A549 (cell line): ENCODE data around the gene WNT6. TPM values are rescaled to one million over a fixed set of nuclear protein-coding genes. Genes with fewer than 3 reads are reported as not detected.
A peak's percentile ranks its signal among the peaks of the same experiment; 100 is the strongest.

ENCODE experiments used
- ATAC-seq, 2 experiments: fragments of 200-7000 bp in 1 of 2; fragments of >200 bp in 1 of 2; cut with Nextera tagmentation in 1 of 2; cut with Tn5 transposase in 1 of 2; 3 replicates each; pipeline versions ENCODE4 v1.8.0 to v1.9.1; 2018 to 2020; ENCODE audit warnings: mild to moderate bottlenecking in 1 of 2, moderate library complexity in 1 of 2
- CTCF ChIA-PET: fragments of 300-600 bp; sonication (Branson Sonifier 250); formaldehyde crosslinking; extraction: SDS; loops from one replicate; lab custom pipeline; 2021; ENCODE audit warnings: antibody characterized with exemption, inconsistent platforms; lab: Yijun Ruan, JAX
- POLR2A ChIA-PET: fragments of 350-600 bp; formaldehyde crosslinking; extraction: SDS; loops from one replicate; lab custom pipeline; 2021; ENCODE audit warnings: antibody characterized with exemption, inconsistent platforms; lab: Yijun Ruan, JAX
- DNase-seq, 2 experiments: peaks; one replicate each; pipeline versions ENCODE4 v3.0.0 to v3.0.0-alpha.2; 2011 to 2016; ENCODE audit warnings: low read depth in 1 of 2, low spot score in 1 of 2
- FAIRE-seq: peaks from 2 replicates; lab custom pipeline; 2011; peaks lifted over from hg19 to GRCh38; lab: Jason Lieb, UNC
- H3K27ac ChIP-seq, 2 experiments: fragments of >200 bp; sonication (Bioruptor Twin); formaldehyde crosslinking; 3 replicates each; pipeline ENCODE4 v1.5.1; 2016 to 2017
- H3K4me1 ChIP-seq: fragments of >200 bp; sonication (Bioruptor Twin); formaldehyde crosslinking; 3 replicates; pipeline ENCODE4 v1.6.1; 2016
- H3K4me2 ChIP-seq: fragments of >200 bp; sonication (Bioruptor Twin); formaldehyde crosslinking; 3 replicates; pipeline ENCODE4 v1.6.1; 2016
- H3K4me3 ChIP-seq: fragments of >200 bp; sonication (Bioruptor Twin); formaldehyde crosslinking; 3 replicates; pipeline ENCODE4 v1.5.1; 2016
- H3K9me3 ChIP-seq: fragments of >200 bp; sonication (Bioruptor Twin); formaldehyde crosslinking; 3 replicates; pipeline ENCODE4 v1.6.1; 2016
- CBX2 ChIP-seq: fragments of 200-600 bp; sonication (generic); IDR thresholded peaks from 2 replicates; pipeline ENCODE4 v1.6.1; 2016; ENCODE audit warnings: low read depth, mild to moderate bottlenecking, borderline replicate concordance
- CBX8 ChIP-seq: fragments of 200-600 bp; sonication (generic); IDR thresholded peaks from 2 replicates; pipeline ENCODE4 v1.6.1; 2016
- CEBPB ChIP-seq, 2 experiments: fragments of >200 bp in 1 of 2; sonication (Bioruptor Twin) in 1 of 2; formaldehyde crosslinking in 1 of 2; IDR thresholded peaks; 2 replicates each; pipeline ENCODE4 v1.6.1; 2012 to 2016
- CHD2 ChIP-seq: fragments of 150-350 bp; IDR thresholded peaks from 2 replicates; pipeline ENCODE4 v1.6.1; 2014; ENCODE audit warnings: low read length; ENCODE audit not compliant: partially characterized antibody
- EHMT2 ChIP-seq: fragments of 200-600 bp; sonication (generic); IDR thresholded peaks from 2 replicates; pipeline ENCODE4 v1.6.1; 2016; ENCODE audit warnings: antibody characterized with exemption, low read depth, mild to moderate bottlenecking, moderate library complexity
- ESRRA ChIP-seq: fragments of 150-350 bp; IDR thresholded peaks from 2 replicates; pipeline ENCODE4 v1.6.1; 2014; ENCODE audit warnings: mild to moderate bottlenecking, low read length, borderline replicate concordance
- GATA3 ChIP-seq: IDR thresholded peaks from 2 replicates; pipeline ENCODE4 v1.6.1; 2012; ENCODE audit warnings: borderline replicate concordance
- HDAC2 ChIP-seq: fragments of 200-600 bp; sonication (generic); IDR thresholded peaks from 2 replicates; pipeline ENCODE4 v1.6.1; 2016
- HEYL ChIP-seq: fragments of 250-450 bp; sonication (Bioruptor Pico); IDR thresholded peaks from 2 replicates; pipeline ENCODE4 v1.8.0; 2021; ENCODE audit warnings: mild to moderate bottlenecking, moderate library complexity
- HOXA7 ChIP-seq: fragments of 250-450 bp; sonication (Bioruptor Pico); IDR thresholded peaks from 2 replicates; pipeline ENCODE4 v1.5.0; 2020; ENCODE audit warnings: mild to moderate bottlenecking, moderate library complexity
- HOXB13 ChIP-seq: fragments of 250-450 bp; sonication (Bioruptor Pico); IDR thresholded peaks from 2 replicates; pipeline ENCODE4 v1.5.0; 2020; ENCODE audit warnings: low read depth, mild to moderate bottlenecking, moderate library complexity
- HOXB5 ChIP-seq: fragments of 250-450 bp; sonication (Bioruptor Pico); IDR thresholded peaks from 2 replicates; pipeline ENCODE4 v1.5.0; 2020; ENCODE audit warnings: mild to moderate bottlenecking, moderate library complexity
- JUN ChIP-seq, 2 experiments: fragments of >200 bp; sonication (Bioruptor Twin); formaldehyde crosslinking; IDR thresholded peaks; 2 replicates in 1 of 2; 3 replicates in 1 of 2; pipeline ENCODE4 v1.6.1; 2016 to 2017
- NFE2L2 ChIP-seq: fragments of 150-350 bp; conservative IDR thresholded peaks from 2 replicates; pipeline ENCODE4 v1.6.1; 2014; ENCODE audit warnings: low read length
- PHF8 ChIP-seq: fragments of 200-600 bp; sonication (generic); IDR thresholded peaks from 2 replicates; pipeline ENCODE4 v1.6.1; 2016; ENCODE audit warnings: low read depth, mild to moderate bottlenecking, antibody characterized with exemption, moderate library complexity, borderline replicate concordance
- POLR2AphosphoS2 ChIP-seq: conservative IDR thresholded peaks from 2 replicates; pipeline ENCODE4 v1.6.1; 2012; ENCODE audit warnings: low read length, improper control_type of control experiment, inconsistent platforms
- RARB ChIP-seq: fragments of 250-450 bp; sonication (Bioruptor Pico); IDR thresholded peaks from 2 replicates; pipeline ENCODE4 v1.8.0; 2021; ENCODE audit warnings: mild to moderate bottlenecking, moderate library complexity
- RCOR1 ChIP-seq: fragments of 150-350 bp; IDR thresholded peaks from 2 replicates; pipeline ENCODE4 v1.6.1; 2014; ENCODE audit warnings: antibody characterized with exemption, low read length, low read depth
- RFX5 ChIP-seq: fragments of 450-650 bp; IDR thresholded peaks from 2 replicates; pipeline ENCODE4 v1.7.1; 2014; ENCODE audit warnings: antibody characterized with exemption, mild to moderate bottlenecking, moderate library complexity
- SMC3 ChIP-seq: fragments of >200 bp; sonication (Bioruptor Twin); formaldehyde crosslinking; IDR thresholded peaks from 3 replicates; pipeline ENCODE4 v1.6.1; 2018; ENCODE audit warnings: inconsistent platforms
- TFCP2L1 ChIP-seq: fragments of 250-450 bp; sonication (Bioruptor Pico); IDR thresholded peaks from 2 replicates; pipeline ENCODE4 v1.5.0; 2021; ENCODE audit warnings: mild to moderate bottlenecking
- ZC3H11A ChIP-seq: fragments of 450-650 bp; IDR thresholded peaks from 2 replicates; pipeline ENCODE4 v1.6.1; 2014; ENCODE audit warnings: antibody characterized with exemption, mild to moderate bottlenecking
- ZFP36 ChIP-seq: fragments of 450-650 bp; IDR thresholded peaks from 2 replicates; pipeline ENCODE4 v1.6.1; 2014; ENCODE audit warnings: borderline replicate concordance; ENCODE audit not compliant: partially characterized antibody
- ZSCAN20 ChIP-seq: fragments of 250-450 bp; sonication (Bioruptor Pico); IDR thresholded peaks from 2 replicates; pipeline ENCODE4 v1.8.0; 2022; ENCODE audit warnings: mild to moderate bottlenecking, moderate library complexity
- WGBS: methylation state at CpG from one replicate; pipeline ENCODE4 v1.1.6; 2017; ENCODE audit errors: missing lambda C conversion rate; 5-methylcytosine and 5-hydroxymethylcytosine counted together
- polyA plus RNA-seq, 4 experiments: library from polyadenylated mRNA; depleted of rRNA in 3 of 4; stranded (reverse); fragments of >200 nt; fragmentation: RNase III in 1 of 4; extraction: RNeasy Plus Mini Kit Qiagen cat#74134 plus additional on column Dnase treatment in 1 of 4; gene quantifications; 2 replicates in 3 of 4; 3 replicates in 1 of 4; pipeline ENCODE4 v1.2.3, GENCODE V29; 2011 to 2017
- TF ChIP-seq, protein P1 (sequence below): fragments of >200 bp; sonication (Bioruptor Twin); formaldehyde crosslinking; IDR thresholded peaks from 2 replicates; pipeline ENCODE4 v1.6.1; 2016
- TF ChIP-seq, protein P2 (sequence below): fragments of >200 bp; sonication (Bioruptor Twin); formaldehyde crosslinking; IDR thresholded peaks from 3 replicates; pipeline ENCODE4 v1.6.1; 2016
- TF ChIP-seq, protein P3 (sequence below): fragments of 250-450 bp; sonication (Bioruptor Pico); IDR thresholded peaks from 2 replicates; pipeline ENCODE4 v1.5.0; 2021; ENCODE audit warnings: mild to moderate bottlenecking, moderate library complexity, borderline replicate concordance
- TF ChIP-seq, protein P4 (sequence below): IDR thresholded peaks from 2 replicates; pipeline ENCODE4 v1.6.1; 2012

Gene WNT6
- polyA plus RNA-seq, 2 of the 4 experiments (the other 2 are of a cell fraction): 0.06 to 0.10 TPM

DNA sequence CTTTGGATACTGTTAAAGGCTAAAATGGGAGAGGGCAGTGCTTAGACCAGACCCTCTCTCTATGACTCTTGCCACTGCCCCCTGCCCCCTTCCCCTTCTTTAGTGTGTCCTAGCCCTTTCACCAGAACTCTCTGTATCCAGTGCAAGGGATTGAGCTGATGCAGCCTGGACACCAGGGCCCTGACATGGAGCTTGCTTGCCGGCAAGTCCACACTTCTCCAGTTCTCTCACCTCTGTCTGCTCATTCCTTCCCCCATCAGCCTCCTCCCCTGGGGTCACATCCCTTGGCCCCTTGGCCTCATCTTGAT is 1.5 kb upstream of the WNT6 start:
- ATAC-seq (peak in 1 of 2 experiments; percentile 44; a peak in 3 of 6 replicates), FAIRE-seq (no peak), DNase-seq (no peak)
- peak overlapping the region; percentile 1 to 81; a peak in 3 of 6 replicates for H3K27ac ChIP-seq
- H3K4me1 ChIP-seq: peaks cover 45% of the 10 kb centered on the region
- H3K4me3 ChIP-seq: no peak overlapping the region
- TF ChIP-seq RARB (CRISPR knock-in tag) (no peak), SMC3 (no peak), NFE2L2 (no peak), TFCP2L1 (CRISPR knock-in tag) (no peak), CEBPB (IDR thresholded peaks at IDR 0.05) (no peak), HOXA7 (CRISPR knock-in tag) (no peak), ESRRA (no peak), POLR2AphosphoS2 (no peak), CBX2 (no peak), HOXB5 (CRISPR knock-in tag) (no peak), RFX5 (no peak), ZC3H11A (no peak)
- TF ChIP-seq, protein P1, sequence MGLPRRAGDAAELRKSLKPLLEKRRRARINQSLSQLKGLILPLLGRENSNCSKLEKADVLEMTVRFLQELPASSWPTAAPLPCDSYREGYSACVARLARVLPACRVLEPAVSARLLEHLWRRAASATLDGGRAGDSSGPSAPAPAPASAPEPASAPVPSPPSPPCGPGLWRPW: no peak
- TF ChIP-seq, protein P2, sequence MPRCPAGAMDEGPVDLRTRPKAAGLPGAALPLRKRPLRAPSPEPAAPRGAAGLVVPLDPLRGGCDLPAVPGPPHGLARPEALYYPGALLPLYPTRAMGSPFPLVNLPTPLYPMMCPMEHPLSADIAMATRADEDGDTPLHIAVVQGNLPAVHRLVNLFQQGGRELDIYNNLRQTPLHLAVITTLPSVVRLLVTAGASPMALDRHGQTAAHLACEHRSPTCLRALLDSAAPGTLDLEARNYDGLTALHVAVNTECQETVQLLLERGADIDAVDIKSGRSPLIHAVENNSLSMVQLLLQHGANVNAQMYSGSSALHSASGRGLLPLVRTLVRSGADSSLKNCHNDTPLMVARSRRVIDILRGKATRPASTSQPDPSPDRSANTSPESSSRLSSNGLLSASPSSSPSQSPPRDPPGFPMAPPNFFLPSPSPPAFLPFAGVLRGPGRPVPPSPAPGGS: no peak
- 31% methylated on average over 1 of the region's 1 CpG for WGBS
- ChIA-PET POLR2A (no interaction called here), CTCF (interaction anchor here (0.5 to 8.0 kb wide), 8 partner anchors 10 to 600 kb away, joined by 3 to 70 read pairs (median 4); no protein-coding TSS in a partner anchor)
- no peaks in the 10 kb centered on the region for H3K9me3 ChIP-seq
- H3K4me2 ChIP-seq: peak overlapping the region; percentile 100

DNA sequence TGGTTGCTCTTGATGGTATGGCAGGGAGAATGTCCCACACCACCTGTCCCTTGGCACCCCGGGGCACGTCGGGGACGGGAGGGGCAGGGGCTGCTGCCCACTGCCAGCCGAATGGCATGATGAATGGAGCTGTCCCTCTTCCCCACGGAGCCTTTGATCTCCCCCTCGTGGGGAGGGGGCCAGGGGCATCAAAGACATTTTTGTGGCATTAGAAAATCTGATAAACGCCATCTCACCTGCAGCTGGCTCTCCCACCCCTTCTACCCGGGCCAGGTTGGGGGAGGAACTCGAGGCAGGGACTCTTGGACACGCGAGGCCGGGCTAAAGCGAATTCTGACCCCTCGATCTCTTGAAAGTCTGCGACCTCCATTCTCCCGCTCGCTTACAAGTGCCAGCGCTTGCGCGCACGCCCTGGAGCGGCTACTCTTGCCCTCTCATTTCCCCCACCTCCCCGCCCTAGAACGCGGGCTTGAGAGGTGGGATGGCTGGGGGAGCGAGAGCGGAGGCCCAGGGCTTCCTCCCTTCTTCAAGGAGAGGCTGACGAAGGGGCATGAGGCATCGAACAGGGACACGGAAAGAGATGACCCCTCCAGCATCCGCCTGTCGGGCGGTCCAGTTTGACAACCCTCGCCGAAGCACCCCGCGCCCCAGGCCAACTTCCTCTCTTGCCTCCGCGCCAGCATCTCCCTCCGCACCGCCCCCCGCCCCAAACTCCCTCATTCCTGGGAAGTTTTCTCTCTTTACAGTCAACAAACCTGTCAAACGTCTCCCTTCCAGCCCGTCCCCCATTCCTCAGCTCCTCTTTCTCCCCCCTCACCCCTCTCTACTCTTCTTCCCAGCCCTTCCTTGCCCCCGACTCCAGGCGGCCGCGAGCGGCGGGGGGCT is 692 bp upstream of the WNT6 start:
- FAIRE-seq (no peak), ATAC-seq (no peak), DNase-seq (no peak)
- peak overlapping the region; percentile 64 for H3K4me3 ChIP-seq
- peak overlapping the region; percentile 45 to 81; a peak in 4 of 6 replicates for H3K27ac ChIP-seq
- 71% methylated on average over 46 of the region's 51 CpGs for WGBS
- H3K4me2 ChIP-seq: peak overlapping the region; percentile 100
- TF ChIP-seq GATA3 (no peak), CHD2 (no peak), JUN (IDR thresholded peaks at IDR 0.05) (no peak), HEYL (no peak), EHMT2 (no peak), HOXB13 (CRISPR knock-in tag) (no peak), ZC3H11A (no peak), ZFP36 (no peak), CBX8 (no peak), CEBPB (IDR thresholded peaks at IDR 0.05) (no peak), HDAC2 (no peak), PHF8 (no peak), RCOR1 (no peak), ZSCAN20 (CRISPR knock-in tag) (no peak)
- TF ChIP-seq, protein P3, sequence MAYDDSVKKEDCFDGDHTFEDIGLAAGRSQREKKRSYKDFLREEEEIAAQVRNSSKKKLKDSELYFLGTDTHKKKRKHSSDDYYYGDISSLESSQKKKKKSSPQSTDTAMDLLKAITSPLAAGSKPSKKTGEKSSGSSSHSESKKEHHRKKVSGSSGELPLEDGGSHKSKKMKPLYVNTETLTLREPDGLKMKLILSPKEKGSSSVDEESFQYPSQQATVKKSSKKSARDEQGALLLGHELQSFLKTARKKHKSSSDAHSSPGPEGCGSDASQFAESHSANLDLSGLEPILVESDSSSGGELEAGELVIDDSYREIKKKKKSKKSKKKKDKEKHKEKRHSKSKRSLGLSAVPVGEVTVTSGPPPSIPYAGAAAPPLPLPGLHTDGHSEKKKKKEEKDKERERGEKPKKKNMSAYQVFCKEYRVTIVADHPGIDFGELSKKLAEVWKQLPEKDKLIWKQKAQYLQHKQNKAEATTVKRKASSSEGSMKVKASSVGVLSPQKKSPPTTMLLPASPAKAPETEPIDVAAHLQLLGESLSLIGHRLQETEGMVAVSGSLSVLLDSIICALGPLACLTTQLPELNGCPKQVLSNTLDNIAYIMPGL (CRISPR knock-in tag): no peak
- TF ChIP-seq, protein P4, sequence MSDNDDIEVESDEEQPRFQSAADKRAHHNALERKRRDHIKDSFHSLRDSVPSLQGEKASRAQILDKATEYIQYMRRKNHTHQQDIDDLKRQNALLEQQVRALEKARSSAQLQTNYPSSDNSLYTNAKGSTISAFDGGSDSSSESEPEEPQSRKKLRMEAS: no peak
- TF ChIP-seq, protein P2: no peak
- TF ChIP-seq, protein P1: no peak
- no peaks in the 10 kb centered on the region for H3K9me3 ChIP-seq
- H3K4me1 ChIP-seq: peaks cover 37% of the 10 kb centered on the region
- ChIA-PET CTCF (interaction anchor here (0.5 to 8.0 kb wide), 9 partner anchors 11 to 601 kb away, joined by 3 to 70 read pairs (median 5); no protein-coding TSS in a partner anchor), POLR2A (no interaction called here)
